HCT116 (cell line): ENCODE results near the gene SCFD1. TPM values are rescaled to one million over a fixed set of nuclear protein-coding genes. Genes with fewer than 3 reads are reported as not detected.

Source experiments
- ATAC-seq: fragments of 200-7000 bp; cut with Tn5 transposase; 2 replicates; pipeline ENCODE4 v1.9.1; 2020; ENCODE audit warnings: mild to moderate bottlenecking, moderate library complexity
- BruUV-seq: library from RNA; stranded (reverse); fragments of 400-500 nt; replicated peaks from 2 replicates; lab custom pipeline; 2021; lab: Mats Ljungman, UMichigan
- CTCF ChIA-PET: fragments of 300-600 bp; sonication (Branson Sonifier 250); formaldehyde crosslinking; loops from one replicate; lab custom pipeline; 2021; ENCODE audit warnings: antibody characterized with exemption; lab: Charles Lee
- POLR2A ChIA-PET: fragments of 300-600, 350-600 bp; sonication (Branson Sonifier 250); formaldehyde crosslinking; loops from one replicate; lab custom pipeline; 2021; ENCODE audit warnings: antibody characterized with exemption; lab: Charles Lee
- RAD21 ChIA-PET, 2 experiments: fragments of 300-600 bp; sonication (Branson Sonifier 250); formaldehyde crosslinking; loops; one replicate each; lab custom pipeline; 2023; ENCODE audit warnings: low total read pairs in 2 of 2; ENCODE audit not compliant: uncharacterized antibody in 2 of 2, unreplicated experiment in 2 of 2, low non-redundant PET in 1 of 2; lab: Charles Lee
- DNase-seq: peaks from one replicate; pipeline ENCODE4 v3.0.0-alpha.2; 2010; ENCODE audit warnings: low read depth, low spot score
- H2AFZ ChIP-seq: fragments of 200-600 bp; shearing (Covaris generic), sonication (generic); 2 replicates; pipeline ENCODE4 v1.6.1; 2017; ENCODE audit warnings: low read depth, mixed run types, mixed read lengths, antibody characterized with exemption, low read length; ENCODE audit not compliant: poor library complexity, severe bottlenecking
- H3K27ac ChIP-seq: 2 replicates; pipeline ENCODE4 v1.5.1; 2012; ENCODE audit warnings: low read depth, low read length
- H3K27me3 ChIP-seq: fragments of 200-600 bp; sonication (generic); 2 replicates; pipeline ENCODE4 v1.6.1; 2016; ENCODE audit warnings: mixed run types, low read length, mixed read lengths; ENCODE audit not compliant: insufficient read depth
- H3K36me3 ChIP-seq, 2 experiments: fragments of 200-500 bp in 1 of 2; fragments of 200-600 bp in 1 of 2; sonication (Bioruptor generic) in 1 of 2; sonication (generic) in 1 of 2; 2 replicates each; pipeline versions ENCODE4 v1.5.1 to v1.6.1; 2014 to 2016; ENCODE audit warnings: low read length in 2 of 2, inconsistent platforms in 1 of 2, mixed read lengths in 1 of 2, mixed run types in 1 of 2; ENCODE audit not compliant: insufficient read depth in 2 of 2, control insufficient read depth in 1 of 2
- H3K4me1 ChIP-seq, 2 experiments: fragments of 200-600 bp in 1 of 2; sonication (generic) in 1 of 2; 2 replicates each; pipeline versions ENCODE4 v1.5.1 to v1.6.1; 2012 to 2017; ENCODE audit warnings: low read length in 2 of 2, inconsistent platforms in 1 of 2, mild to moderate bottlenecking in 1 of 2, mixed read lengths in 1 of 2, mixed run types in 1 of 2, moderate library complexity in 1 of 2; ENCODE audit not compliant: insufficient read depth in 2 of 2, control insufficient read depth in 1 of 2
- H3K4me2 ChIP-seq: fragments of 200-600 bp; sonication (generic); 2 replicates; pipeline ENCODE4 v1.6.1; 2017; ENCODE audit warnings: mixed run types, low read length, mixed read lengths
- H3K4me3 ChIP-seq, 2 experiments: fragments of 200-600 bp in 1 of 2; sonication (generic) in 1 of 2; replicated peaks in 1 of 2; 2 replicates each; pipeline ENCODE4 v1.5.1; 2011 to 2016; ENCODE audit warnings: low read length in 2 of 2, control low read depth in 1 of 2, low read depth in 1 of 2, mild to moderate bottlenecking in 1 of 2, mixed read lengths in 1 of 2, mixed run types in 1 of 2
- H3K79me2 ChIP-seq: fragments of 200-600 bp; sonication (generic); 2 replicates; pipeline ENCODE4 v1.6.1; 2017; ENCODE audit warnings: mild to moderate bottlenecking, mixed run types, low read length, moderate library complexity, mixed read lengths; ENCODE audit not compliant: insufficient read depth
- H3K9ac ChIP-seq: fragments of 200-600 bp; sonication (generic); 2 replicates; pipeline ENCODE4 v1.6.1; 2016; ENCODE audit warnings: low read length, mixed read lengths
- H3K9me2 ChIP-seq: fragments of 200-600 bp; sonication (generic), shearing (Covaris generic); 2 replicates; pipeline ENCODE4 v1.6.1; 2017; ENCODE audit warnings: mixed run types, mild to moderate bottlenecking, moderate library complexity; ENCODE audit not compliant: insufficient read depth
- H3K9me3 ChIP-seq, 2 experiments: fragments of 200-500 bp in 1 of 2; fragments of 200-600 bp in 1 of 2; sonication (Bioruptor generic) in 1 of 2; sonication (generic) in 1 of 2; 2 replicates each; pipeline ENCODE4 v1.6.1; 2014 to 2017; ENCODE audit warnings: low read length in 2 of 2, mixed read lengths in 2 of 2, inconsistent platforms in 1 of 2, low read depth in 1 of 2, mild to moderate bottlenecking in 1 of 2, mixed run types in 1 of 2, moderate library complexity in 1 of 2; ENCODE audit not compliant: control insufficient read depth in 1 of 2, insufficient read depth in 1 of 2
- H4K20me1 ChIP-seq: fragments of 200-600 bp; sonication (generic), shearing (Covaris generic); 2 replicates; pipeline ENCODE4 v1.6.1; 2017; ENCODE audit warnings: mixed run types, mild to moderate bottlenecking, moderate library complexity; ENCODE audit not compliant: insufficient read depth
- ATF3 ChIP-seq: IDR thresholded peaks from 2 replicates; pipeline ENCODE4 v1.6.1; 2012
- CBX3 ChIP-seq: IDR thresholded peaks from 2 replicates; pipeline ENCODE4 v1.6.1; 2012; ENCODE audit warnings: low read depth
- EGR1 ChIP-seq: IDR thresholded peaks from 2 replicates; pipeline ENCODE4 v1.6.1; 2012; ENCODE audit warnings: low read depth
- ELF1 ChIP-seq: IDR thresholded peaks from 2 replicates; pipeline ENCODE4 v1.6.1; 2012; ENCODE audit warnings: low read depth, borderline replicate concordance
- EZH2 ChIP-seq: fragments of 200-600 bp; sonication (generic); IDR thresholded peaks from 2 replicates; pipeline ENCODE4 v1.6.1; 2017; ENCODE audit warnings: antibody characterized with exemption, mixed run types
- EZH2phosphoT487 ChIP-seq: fragments of 200-600 bp; IDR thresholded peaks from 2 replicates; pipeline ENCODE4 v1.6.1; 2018; ENCODE audit warnings: antibody characterized with exemption, borderline replicate concordance
- FOSL1 ChIP-seq: IDR thresholded peaks from 2 replicates; pipeline ENCODE4 v1.6.1; 2012; ENCODE audit warnings: low read depth
- JUND ChIP-seq: IDR thresholded peaks from 2 replicates; pipeline ENCODE4 v1.6.1; 2012
- MAX ChIP-seq: IDR thresholded peaks from 2 replicates; pipeline ENCODE4 v1.6.1; 2012
- POLR2A ChIP-seq: IDR thresholded peaks from 2 replicates; pipeline ENCODE4 v1.7.0; 2011; ENCODE audit warnings: borderline replicate concordance; ENCODE audit not compliant: insufficient read depth, insufficient read length; ENCODE audit errors: extremely low read depth
- POLR2AphosphoS5 ChIP-seq: IDR thresholded peaks from 2 replicates; pipeline ENCODE4 v1.6.1; 2011; ENCODE audit warnings: mild to moderate bottlenecking, low read depth, low read length, moderate library complexity
- REST ChIP-seq: IDR thresholded peaks from 2 replicates; pipeline ENCODE4 v1.6.1; 2012; ENCODE audit warnings: low read depth
- SP1 ChIP-seq: IDR thresholded peaks from 2 replicates; pipeline ENCODE4 v1.6.1; 2012; ENCODE audit warnings: low read depth
- SRF ChIP-seq: IDR thresholded peaks from 2 replicates; pipeline ENCODE4 v1.6.1; 2012; ENCODE audit warnings: low read depth
- YY1 ChIP-seq: IDR thresholded peaks from 2 replicates; pipeline ENCODE4 v1.6.1; 2011; ENCODE audit warnings: low read length, low read depth, moderate library complexity, mild to moderate bottlenecking; ENCODE audit not compliant: insufficient replicate concordance; ENCODE audit errors: extremely low read depth
- ZBTB33 ChIP-seq: IDR thresholded peaks from 2 replicates; pipeline ENCODE4 v1.6.1; 2011; ENCODE audit warnings: mild to moderate bottlenecking, low read length, moderate library complexity; ENCODE audit not compliant: insufficient replicate concordance; ENCODE audit errors: extremely low read depth
- ZFX ChIP-seq: fragments of 450-650 bp; IDR thresholded peaks from 2 replicates; pipeline ENCODE4 v1.6.1; 2017
- ZNF274 ChIP-seq: fragments of 200-500 bp; sonication (Bioruptor generic); IDR thresholded peaks from 2 replicates; pipeline ENCODE4 v1.6.1; 2014; ENCODE audit warnings: mild to moderate bottlenecking, low read depth, low read length, inconsistent platforms
- intact Hi-C: fragments of 100-400 bp; cut with micrococcal nuclease; formaldehyde crosslinking; loops from 2 replicates; pipeline ENCODE4 v1.10.0; 2022
- total RNA-seq: library from RNA; stranded (reverse); gene quantifications from one replicate; pipeline ENCODE4 v1.2.1, GENCODE V29; 2021; ENCODE audit not compliant: unreplicated experiment

SCFD1 gene
- total RNA-seq, 1 experiment from 2014 or later = 71.1 TPM

GRCh38 chr14:30771595-30771994 lies 149.5 kb downstream of the SCFD1 start:
- Histone ChIP-seq H3K4me1 (no peaks in the 10 kb centered on the region), H3K9me3 (no peaks in the 10 kb centered on the region), H3K9me2 (no peaks in the 10 kb centered on the region), H3K36me3 (no peaks in the 10 kb centered on the region), H3K79me2 (no peaks in the 10 kb centered on the region), H3K4me2 (no peak overlapping the region), H3K9ac (no peak overlapping the region), H4K20me1 (no peaks in the 10 kb centered on the region), H2AFZ (no peak overlapping the region), H3K27me3 (no peaks in the 10 kb centered on the region), H3K27ac (no peak overlapping the region), H3K4me3 (no peak overlapping the region)
- intact Hi-C loops = no loop called here
- ATAC-seq = no peak
- ChIA-PET RAD21 (no interaction called here), POLR2A (no interaction called here), CTCF (no interaction called here)
- TF ChIP-seq POLR2A (no peak), EGR1 (no peak), SRF (no peak), POLR2AphosphoS5 (no peak), EZH2phosphoT487 (no peak), SP1 (no peak)
- DNase-seq = no peak
- BruUV-seq = no TSS peak

GRCh38 chr14:30779210-30779609 lies 157.1 kb downstream of the SCFD1 start:
- POLR2A ChIA-PET = no interaction called here
- no peaks in the 10 kb centered on the region for H3K9me3 ChIP-seq
- H2AFZ ChIP-seq = no peak overlapping the region
- CTCF ChIA-PET = no interaction called here
- no peaks in the 10 kb centered on the region for H3K36me3 ChIP-seq
- H4K20me1 ChIP-seq = no peaks in the 10 kb centered on the region
- intact Hi-C loops = no loop called here
- no TSS peak for BruUV-seq
- H3K4me1 ChIP-seq = no peaks in the 10 kb centered on the region
- H3K27me3 ChIP-seq = no peaks in the 10 kb centered on the region
- RAD21 ChIA-PET = no interaction called here
- no peak for DNase-seq
- ATAC-seq = no peak
- TF ChIP-seq POLR2AphosphoS5 = no peak
- TF ChIP-seq YY1 = no peak
- TF ChIP-seq ZBTB33 = no peak
- no peak for TF ChIP-seq EZH2
- TF ChIP-seq POLR2A = no peak
- no peak for TF ChIP-seq JUND
- no peak for TF ChIP-seq REST
- TF ChIP-seq SP1 = no peak
- no peak for TF ChIP-seq ZNF274
- no peak for TF ChIP-seq CBX3
- TF ChIP-seq MAX = no peak
- no peak for TF ChIP-seq ZFX
- TF ChIP-seq ELF1 = no peak
- TF ChIP-seq ATF3 = no peak
- no peak for TF ChIP-seq FOSL1
- TF ChIP-seq, all 23 proteins: peak for 0
- Histone ChIP-seq H3K4me2 (no peak overlapping the region), H3K4me3 (no peak overlapping the region), H3K27ac (no peak overlapping the region), H3K79me2 (no peaks in the 10 kb centered on the region), H3K9me2 (no peaks in the 10 kb centered on the region), H3K9ac (no peak overlapping the region)
